ENCODE data around the gene YIPF3.

- TF ChIP-seq JUN (CRISPR knock-in tag; IDR thresholded peaks at IDR 0.05) (no peak), CTCF (IDR thresholded peaks at IDR 0.05) (no peak), CREB1 (CRISPR knock-in tag; IDR thresholded peaks at IDR 0.05) (no peak), HMGA2 (CRISPR knock-in tag; IDR thresholded peaks at IDR 0.05) (no peak), SP1 (CRISPR knock-in tag; conservative IDR thresholded peaks at IDR 0.05) (no peak)
- TF ChIP-seq, protein P1, sequence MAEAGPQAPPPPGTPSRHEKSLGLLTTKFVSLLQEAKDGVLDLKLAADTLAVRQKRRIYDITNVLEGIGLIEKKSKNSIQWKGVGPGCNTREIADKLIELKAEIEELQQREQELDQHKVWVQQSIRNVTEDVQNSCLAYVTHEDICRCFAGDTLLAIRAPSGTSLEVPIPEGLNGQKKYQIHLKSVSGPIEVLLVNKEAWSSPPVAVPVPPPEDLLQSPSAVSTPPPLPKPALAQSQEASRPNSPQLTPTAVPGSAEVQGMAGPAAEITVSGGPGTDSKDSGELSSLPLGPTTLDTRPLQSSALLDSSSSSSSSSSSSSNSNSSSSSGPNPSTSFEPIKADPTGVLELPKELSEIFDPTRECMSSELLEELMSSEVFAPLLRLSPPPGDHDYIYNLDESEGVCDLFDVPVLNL (CRISPR knock-in tag; IDR thresholded peaks at IDR 0.05; ENCODE audit: borderline replicate concordance, low read depth), result no peak
- TF ChIP-seq, protein P2, sequence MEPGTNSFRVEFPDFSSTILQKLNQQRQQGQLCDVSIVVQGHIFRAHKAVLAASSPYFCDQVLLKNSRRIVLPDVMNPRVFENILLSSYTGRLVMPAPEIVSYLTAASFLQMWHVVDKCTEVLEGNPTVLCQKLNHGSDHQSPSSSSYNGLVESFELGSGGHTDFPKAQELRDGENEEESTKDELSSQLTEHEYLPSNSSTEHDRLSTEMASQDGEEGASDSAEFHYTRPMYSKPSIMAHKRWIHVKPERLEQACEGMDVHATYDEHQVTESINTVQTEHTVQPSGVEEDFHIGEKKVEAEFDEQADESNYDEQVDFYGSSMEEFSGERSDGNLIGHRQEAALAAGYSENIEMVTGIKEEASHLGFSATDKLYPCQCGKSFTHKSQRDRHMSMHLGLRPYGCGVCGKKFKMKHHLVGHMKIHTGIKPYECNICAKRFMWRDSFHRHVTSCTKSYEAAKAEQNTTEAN (CRISPR knock-in tag; IDR thresholded peaks at IDR 0.05), result no peak
- TF ChIP-seq, protein P3, sequence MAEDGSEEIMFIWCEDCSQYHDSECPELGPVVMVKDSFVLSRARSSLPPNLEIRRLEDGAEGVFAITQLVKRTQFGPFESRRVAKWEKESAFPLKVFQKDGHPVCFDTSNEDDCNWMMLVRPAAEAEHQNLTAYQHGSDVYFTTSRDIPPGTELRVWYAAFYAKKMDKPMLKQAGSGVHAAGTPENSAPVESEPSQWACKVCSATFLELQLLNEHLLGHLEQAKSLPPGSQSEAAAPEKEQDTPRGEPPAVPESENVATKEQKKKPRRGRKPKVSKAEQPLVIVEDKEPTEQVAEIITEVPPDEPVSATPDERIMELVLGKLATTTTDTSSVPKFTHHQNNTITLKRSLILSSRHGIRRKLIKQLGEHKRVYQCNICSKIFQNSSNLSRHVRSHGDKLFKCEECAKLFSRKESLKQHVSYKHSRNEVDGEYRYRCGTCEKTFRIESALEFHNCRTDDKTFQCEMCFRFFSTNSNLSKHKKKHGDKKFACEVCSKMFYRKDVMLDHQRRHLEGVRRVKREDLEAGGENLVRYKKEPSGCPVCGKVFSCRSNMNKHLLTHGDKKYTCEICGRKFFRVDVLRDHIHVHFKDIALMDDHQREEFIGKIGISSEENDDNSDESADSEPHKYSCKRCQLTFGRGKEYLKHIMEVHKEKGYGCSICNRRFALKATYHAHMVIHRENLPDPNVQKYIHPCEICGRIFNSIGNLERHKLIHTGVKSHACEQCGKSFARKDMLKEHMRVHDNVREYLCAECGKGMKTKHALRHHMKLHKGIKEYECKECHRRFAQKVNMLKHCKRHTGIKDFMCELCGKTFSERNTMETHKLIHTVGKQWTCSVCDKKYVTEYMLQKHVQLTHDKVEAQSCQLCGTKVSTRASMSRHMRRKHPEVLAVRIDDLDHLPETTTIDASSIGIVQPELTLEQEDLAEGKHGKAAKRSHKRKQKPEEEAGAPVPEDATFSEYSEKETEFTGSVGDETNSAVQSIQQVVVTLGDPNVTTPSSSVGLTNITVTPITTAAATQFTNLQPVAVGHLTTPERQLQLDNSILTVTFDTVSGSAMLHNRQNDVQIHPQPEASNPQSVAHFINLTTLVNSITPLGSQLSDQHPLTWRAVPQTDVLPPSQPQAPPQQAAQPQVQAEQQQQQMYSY (CRISPR knock-in tag; IDR thresholded peaks at IDR 0.05), result no peak
Measured at GRCh38 chr6:43500921-43501320, 15.8 kb downstream of the YIPF3 start.

Measured in WTC11 (cell line).